Subcutaneous abdominal adipose tissue (tissue), 5 donors: ENCODE data around the gene SH3PXD2A.

Experiments used
- H3K27ac ChIP-seq: one replicate; pipeline ENCODE4 v1.7.0; 2013; ENCODE audit warnings: low read depth, mild to moderate bottlenecking, inconsistent platforms, low read length, moderate library complexity
- H3K27me3 ChIP-seq, 5 donors: one replicate each; pipeline ENCODE4 v1.7.0; 2013; ENCODE audit warnings: low read length in 5 of 5, inconsistent platforms in 1 of 5; ENCODE audit not compliant: control insufficient read depth in 5 of 5, insufficient read depth in 4 of 5
- H3K36me3 ChIP-seq, 5 donors: one replicate each; pipeline ENCODE4 v1.7.0; 2013; ENCODE audit warnings: low read length in 5 of 5; ENCODE audit not compliant: control insufficient read depth in 5 of 5, insufficient read depth in 5 of 5
- H3K4me1 ChIP-seq, 5 donors: one replicate each; pipeline ENCODE4 v1.7.0; 2013; ENCODE audit warnings: low read length in 5 of 5, mild to moderate bottlenecking in 3 of 5, moderate library complexity in 1 of 5; ENCODE audit not compliant: control insufficient read depth in 5 of 5, insufficient read depth in 5 of 5
- H3K4me3 ChIP-seq, 5 donors: one replicate each; pipeline ENCODE4 v1.7.0; 2013; ENCODE audit warnings: low read length in 5 of 5, low read depth in 1 of 5
- H3K9ac ChIP-seq, 5 donors: one replicate each; pipeline ENCODE4 v1.7.0; 2013; ENCODE audit warnings: low read length in 5 of 5, mild to moderate bottlenecking in 4 of 5, moderate library complexity in 3 of 5
- H3K9me3 ChIP-seq, 5 donors: one replicate each; pipeline ENCODE4 v1.7.0; 2013; ENCODE audit warnings: low read length in 5 of 5; ENCODE audit not compliant: control insufficient read depth in 5 of 5
- donor health status: healthy.
- donor health status: healthy.
- donor health status: healthy.
- donor health status: healthy.
- donor health status: healthy.

Gene SH3PXD2A

GRCh38 chr10:103725242-103725641, 130.1 kb downstream of the SH3PXD2A start:
- no peak overlapping the region for H3K4me3 ChIP-seq
- no peaks in the 10 kb centered on the region for H3K9me3 ChIP-seq
- H3K36me3 ChIP-seq: peaks cover 0 to 28% (median 13%) of the 10 kb centered on the region in 5 donors
- H3K4me1 ChIP-seq: no peaks in the 10 kb centered on the region
- no peak overlapping the region for H3K9ac ChIP-seq
- H3K27me3 ChIP-seq: peaks cover 0 to 3% (median 0%) of the 10 kb centered on the region in 5 donors
- H3K27ac ChIP-seq: no peak overlapping the region

GRCh38 chr10:103724771-103725170, 130.6 kb downstream of the SH3PXD2A start:
- no peak overlapping the region for H3K4me3 ChIP-seq
- H3K4me1 ChIP-seq: no peaks in the 10 kb centered on the region
- no peaks in the 10 kb centered on the region for H3K9me3 ChIP-seq
- peaks cover 0 to 3% (median 0%) of the 10 kb centered on the region in 5 donors for H3K27me3 ChIP-seq
- H3K36me3 ChIP-seq: peaks cover 0 to 28% (median 13%) of the 10 kb centered on the region in 5 donors
- no peak overlapping the region for H3K27ac ChIP-seq
- no peak overlapping the region for H3K9ac ChIP-seq

- Histone ChIP-seq H3K9ac (no peak overlapping the region), H3K27me3 (peaks cover 0 to 3% (median 0%) of the 10 kb centered on the region in 5 donors), H3K27ac (no peak overlapping the region), H3K4me1 (no peaks in the 10 kb centered on the region), H3K4me3 (no peak overlapping the region), H3K36me3 (peaks cover 0 to 32% (median 13%) of the 10 kb centered on the region in 5 donors), H3K9me3 (no peaks in the 10 kb centered on the region)
These were observed 131.3 kb downstream of the SH3PXD2A start for GRCh38 chr10:103724074-103724473.

- H3K27me3 ChIP-seq: peaks cover 0 to 3% (median 0%) of the 10 kb centered on the region in 5 donors
- peaks cover 0 to 33% (median 13%) of the 10 kb centered on the region in 5 donors for H3K36me3 ChIP-seq
- no peaks in the 10 kb centered on the region for H3K9me3 ChIP-seq
- H3K9ac ChIP-seq: no peak overlapping the region
- H3K4me3 ChIP-seq: no peak overlapping the region
- H3K27ac ChIP-seq: no peak overlapping the region
- no peaks in the 10 kb centered on the region for H3K4me1 ChIP-seq
These were observed 131.8 kb downstream of the SH3PXD2A start for GRCh38 chr10:103723557-103723956.

- Histone ChIP-seq H3K27me3 (peaks cover 0 to 3% (median 0%) of the 10 kb centered on the region in 5 donors), H3K9ac (no peak overlapping the region), H3K27ac (no peak overlapping the region), H3K4me3 (no peak overlapping the region), H3K36me3 (peaks cover 0 to 29% (median 13%) of the 10 kb centered on the region in 5 donors), H3K4me1 (no peaks in the 10 kb centered on the region), H3K9me3 (no peaks in the 10 kb centered on the region)
These were observed 132.7 kb downstream of the SH3PXD2A start for GRCh38 chr10:103722632-103723031.

GRCh38 chr10:103720964-103721335, 134.4 kb downstream of the SH3PXD2A start:
- no peak overlapping the region for H3K27ac ChIP-seq
- no peaks in the 10 kb centered on the region for H3K9me3 ChIP-seq
- H3K4me3 ChIP-seq: no peak overlapping the region
- H3K9ac ChIP-seq: no peak overlapping the region
- peaks cover 0 to 3% (median 0%) of the 10 kb centered on the region in 5 donors for H3K27me3 ChIP-seq
- H3K36me3 ChIP-seq: peaks cover 0 to 36% (median 13%) of the 10 kb centered on the region in 5 donors
- no peaks in the 10 kb centered on the region for H3K4me1 ChIP-seq

- no peaks in the 10 kb centered on the region for H3K9me3 ChIP-seq
- H3K27ac ChIP-seq: no peak overlapping the region
- peaks cover 0 to 3% (median 0%) of the 10 kb centered on the region in 5 donors for H3K27me3 ChIP-seq
- H3K36me3 ChIP-seq: peaks cover 0 to 36% (median 13%) of the 10 kb centered on the region in 5 donors
- no peak overlapping the region for H3K9ac ChIP-seq
- H3K4me1 ChIP-seq: no peaks in the 10 kb centered on the region
- no peak overlapping the region for H3K4me3 ChIP-seq
These were observed 134.9 kb downstream of the SH3PXD2A start for GRCh38 chr10:103720328-103720963.

- no peak overlapping the region for H3K9ac ChIP-seq
- H3K36me3 ChIP-seq: peaks cover 0 to 33% (median 13%) of the 10 kb centered on the region in 5 donors
- no peaks in the 10 kb centered on the region for H3K9me3 ChIP-seq
- H3K4me3 ChIP-seq: no peak overlapping the region
- H3K4me1 ChIP-seq: no peaks in the 10 kb centered on the region
- H3K27ac ChIP-seq: no peak overlapping the region
- peaks cover 0 to 3% (median 0%) of the 10 kb centered on the region in 5 donors for H3K27me3 ChIP-seq
These were observed 136.3 kb downstream of the SH3PXD2A start for GRCh38 chr10:103719036-103719435.

- Histone ChIP-seq H3K4me3 (no peak overlapping the region), H3K9me3 (no peaks in the 10 kb centered on the region), H3K9ac (no peak overlapping the region), H3K4me1 (no peaks in the 10 kb centered on the region), H3K36me3 (peaks cover 0 to 28% (median 5%) of the 10 kb centered on the region in 5 donors), H3K27me3 (peaks cover 0 to 3% (median 0%) of the 10 kb centered on the region in 5 donors), H3K27ac (no peak overlapping the region)
These were observed 137.1 kb downstream of the SH3PXD2A start for GRCh38 chr10:103718247-103718620.

GRCh38 chr10:103717341-103718246, 137.8 kb downstream of the SH3PXD2A start:
- H3K27ac ChIP-seq: no peak overlapping the region
- no peaks in the 10 kb centered on the region for H3K4me1 ChIP-seq
- peaks cover 0 to 22% (median 3%) of the 10 kb centered on the region in 5 donors for H3K36me3 ChIP-seq
- H3K4me3 ChIP-seq: no peak overlapping the region
- H3K27me3 ChIP-seq: peaks cover 0 to 3% (median 0%) of the 10 kb centered on the region in 5 donors
- H3K9ac ChIP-seq: no peak overlapping the region
- H3K9me3 ChIP-seq: no peaks in the 10 kb centered on the region
